HEK293T (cell line): ENCODE results near the gene IDH3A.

Source experiments
- FOXK2 ChIP-seq: fragments of 450-650 bp; IDR thresholded peaks from 2 replicates; pipeline ENCODE4 v1.6.1; 2016; ENCODE audit warnings: mild to moderate bottlenecking
- HDGF ChIP-seq: fragments of 450-650 bp; IDR thresholded peaks from 2 replicates; pipeline ENCODE4 v1.6.1; 2017; ENCODE audit warnings: antibody characterized with exemption, borderline replicate concordance
- TARDBP ChIP-seq: fragments of 450-650 bp; IDR thresholded peaks from 2 replicates; pipeline ENCODE4 v1.6.1; 2016

DNA sequence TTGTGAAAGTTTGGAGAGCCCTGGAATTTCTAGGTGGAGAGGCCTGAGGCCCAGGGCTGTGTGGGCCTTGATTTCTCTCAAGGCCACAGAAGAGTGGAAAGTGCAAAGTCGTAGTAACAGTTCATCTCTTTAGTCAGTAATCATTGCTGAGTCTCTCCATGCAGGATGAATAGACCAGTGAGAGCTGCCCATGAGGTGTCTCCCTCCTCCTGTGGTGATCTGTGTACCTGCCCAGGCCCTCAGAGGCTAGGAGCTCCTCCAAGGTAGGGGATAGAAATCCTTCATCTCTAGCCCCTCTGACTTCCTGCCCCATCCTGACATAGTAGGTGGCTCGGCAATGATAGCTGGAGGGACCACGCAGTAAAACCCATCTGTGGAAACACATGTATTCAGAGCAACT, 6.8 kb upstream of the IDH3A start:
- TF ChIP-seq TARDBP (no peak), FOXK2 (no peak), HDGF (no peak)
